Measurements from ENCODE around the gene NUDT4. TPM values are rescaled to one million over a fixed set of nuclear protein-coding genes. Genes with fewer than 3 reads are reported as not detected.

NUDT4 gene
- polyA plus RNA-seq, 3 donors = 20.7 to 43.8 (median 35.6) TPM

DNA sequence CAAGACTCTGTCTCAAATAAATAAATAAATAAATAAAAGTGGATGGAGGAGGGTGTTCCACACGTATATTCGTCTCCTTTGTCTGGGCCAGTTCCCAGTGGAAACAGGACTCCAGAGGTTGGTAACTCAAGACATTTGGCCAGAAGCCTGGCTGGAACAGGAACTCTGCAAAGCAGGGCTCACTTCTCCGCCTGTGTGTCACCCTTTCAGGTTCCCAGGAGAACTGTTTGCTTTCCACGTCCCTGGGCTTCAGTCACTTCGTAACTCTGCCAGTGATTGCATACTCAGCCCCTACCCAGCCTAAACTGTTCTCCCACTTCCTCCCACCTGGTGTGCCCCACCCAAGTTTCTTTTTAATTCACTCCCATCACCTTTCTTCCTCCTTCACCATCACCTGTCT lies 71.1 kb downstream of the NUDT4 start:
- H2AFZ ChIP-seq (ENCODE audit: insufficient read depth, low read depth, low read length, poor library complexity, severe bottlenecking) = no peak overlapping the region
- Mint-ChIP-seq H3K36me3 (no peaks in the 10 kb centered on the region), H3K27ac (no peak overlapping the region), H3K4me1 (peaks cover 2% of the 10 kb centered on the region), H3K27me3 (ENCODE audit: low read depth in 3 of 3) (peaks cover 2 to 8% (median 6%) of the 10 kb centered on the region in 3 donors), H3K9me3 (peaks cover 0 to 3% (median 0%) of the 10 kb centered on the region in 7 donors), H3K4me3 (no peak overlapping the region)
- TF ChIP-seq CTCF (IDR thresholded peaks at IDR 0.05) = no peak
- no peaks in the 10 kb centered on the region for H3K36me3 ChIP-seq (replicated peaks in 1 of 2; ENCODE audit: control insufficient read depth in 1 of 2, insufficient read depth in 2 of 2, low read length in 2 of 2)
- H3K9ac ChIP-seq (ENCODE audit: insufficient read depth, low read length, poor library complexity, severe bottlenecking) = no peak overlapping the region
- no peaks in the 10 kb centered on the region for H3K9me3 ChIP-seq (replicated peaks in 1 of 2; ENCODE audit: control insufficient read depth in 1 of 2, insufficient read depth in 1 of 2, low read length in 2 of 2)
- H3K27ac ChIP-seq (ENCODE audit: low read depth in 1 of 2, low read length in 2 of 2) = no peak overlapping the region
- 75% methylated on average over 5 of the region's 5 CpGs for WGBS (ENCODE audit: insufficient coverage)
- no peaks in the 10 kb centered on the region for H4K20me1 ChIP-seq (ENCODE audit: insufficient read depth, low read length)
- intact Hi-C loops (cut with micrococcal nuclease) = loop anchor here in 1 of 2 donors (10.0 kb wide), 1 partner anchor 226 kb away; the partner anchor contains the start of gene CRADD
- no peak overlapping the region for H3K4me3 ChIP-seq (replicated peaks in 1 of 3; ENCODE audit: low read depth in 2 of 3, low read length in 3 of 3)
- no peaks in the 10 kb centered on the region for H3K27me3 ChIP-seq (ENCODE audit: control insufficient read depth in 2 of 2, insufficient read depth in 2 of 2, low read length in 2 of 2)
- no peaks in the 10 kb centered on the region for H3K4me1 ChIP-seq (ENCODE audit: control insufficient read depth in 1 of 2, insufficient read depth in 2 of 2, low read length in 2 of 2)
- no peak overlapping the region for H3K4me2 ChIP-seq (replicated peaks; ENCODE audit: extremely low read depth, low read length, poor library complexity, severe bottlenecking)
- no peak for DNase-seq
- H3K79me2 ChIP-seq (ENCODE audit: insufficient read depth, low read length) = no peaks in the 10 kb centered on the region

DNA sequence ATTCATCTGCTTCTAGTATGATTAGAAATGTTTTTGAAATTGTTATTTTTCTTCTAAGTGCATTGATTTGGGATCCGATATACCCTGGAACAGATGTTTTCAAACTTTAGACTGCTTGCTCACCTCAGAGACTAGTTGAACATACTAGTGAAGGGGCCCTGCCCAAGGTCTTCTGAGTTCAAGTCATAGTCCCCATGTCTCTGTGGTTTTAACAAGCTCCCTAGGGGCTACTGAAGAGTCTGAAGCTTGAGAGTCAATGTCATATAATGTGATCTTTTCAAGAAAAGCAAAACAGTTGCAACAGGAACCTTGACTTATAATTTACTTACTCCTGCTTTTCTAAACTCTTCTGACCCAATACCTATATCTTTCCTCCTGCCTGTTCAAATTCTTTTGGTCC lies 71.6 kb downstream of the NUDT4 start:
- Mint-ChIP-seq H3K9me3 (peaks cover 0 to 3% (median 0%) of the 10 kb centered on the region in 7 donors), H3K4me3 (no peak overlapping the region), H3K4me1 (peaks cover 2% of the 10 kb centered on the region), H3K27ac (no peak overlapping the region), H3K36me3 (no peaks in the 10 kb centered on the region), H3K27me3 (ENCODE audit: low read depth in 3 of 3) (peaks cover 2 to 8% (median 6%) of the 10 kb centered on the region in 3 donors)
- no peaks in the 10 kb centered on the region for H3K4me1 ChIP-seq (ENCODE audit: control insufficient read depth in 1 of 2, insufficient read depth in 2 of 2, low read length in 2 of 2)
- no peak for TF ChIP-seq CTCF (IDR thresholded peaks at IDR 0.05)
- H3K36me3 ChIP-seq (replicated peaks in 1 of 2; ENCODE audit: control insufficient read depth in 1 of 2, insufficient read depth in 2 of 2, low read length in 2 of 2) = no peaks in the 10 kb centered on the region
- no peak overlapping the region for H3K9ac ChIP-seq (ENCODE audit: insufficient read depth, low read length, poor library complexity, severe bottlenecking)
- no peak overlapping the region for H3K27ac ChIP-seq (ENCODE audit: low read depth in 1 of 2, low read length in 2 of 2)
- no peaks in the 10 kb centered on the region for H4K20me1 ChIP-seq (ENCODE audit: insufficient read depth, low read length)
- no peaks in the 10 kb centered on the region for H3K9me3 ChIP-seq (replicated peaks in 1 of 2; ENCODE audit: control insufficient read depth in 1 of 2, insufficient read depth in 1 of 2, low read length in 2 of 2)
- DNase-seq = no peak
- WGBS (ENCODE audit: insufficient coverage) = 80% methylated on average over 1 of the region's 1 CpG
- H2AFZ ChIP-seq (ENCODE audit: insufficient read depth, low read depth, low read length, poor library complexity, severe bottlenecking) = no peak overlapping the region
- H3K4me2 ChIP-seq (replicated peaks; ENCODE audit: extremely low read depth, low read length, poor library complexity, severe bottlenecking) = no peak overlapping the region
- H3K4me3 ChIP-seq (replicated peaks in 1 of 3; ENCODE audit: low read depth in 2 of 3, low read length in 3 of 3) = no peak overlapping the region
- no peaks in the 10 kb centered on the region for H3K27me3 ChIP-seq (ENCODE audit: control insufficient read depth in 2 of 2, insufficient read depth in 2 of 2, low read length in 2 of 2)
- intact Hi-C loops (cut with micrococcal nuclease) = loop anchor here in 1 of 2 donors (10.0 kb wide), 1 partner anchor 226 kb away; the partner anchor contains the start of gene CRADD
- no peaks in the 10 kb centered on the region for H3K79me2 ChIP-seq (ENCODE audit: insufficient read depth, low read length)
